Measurements from ENCODE around the gene EXOC3.
"Not testable (repeated sequence)": the region's sequence is repeated elsewhere in the genome, so short reads cannot be mapped to it uniquely, and the experiment has no call there.

The EXOC3 gene

DNA sequence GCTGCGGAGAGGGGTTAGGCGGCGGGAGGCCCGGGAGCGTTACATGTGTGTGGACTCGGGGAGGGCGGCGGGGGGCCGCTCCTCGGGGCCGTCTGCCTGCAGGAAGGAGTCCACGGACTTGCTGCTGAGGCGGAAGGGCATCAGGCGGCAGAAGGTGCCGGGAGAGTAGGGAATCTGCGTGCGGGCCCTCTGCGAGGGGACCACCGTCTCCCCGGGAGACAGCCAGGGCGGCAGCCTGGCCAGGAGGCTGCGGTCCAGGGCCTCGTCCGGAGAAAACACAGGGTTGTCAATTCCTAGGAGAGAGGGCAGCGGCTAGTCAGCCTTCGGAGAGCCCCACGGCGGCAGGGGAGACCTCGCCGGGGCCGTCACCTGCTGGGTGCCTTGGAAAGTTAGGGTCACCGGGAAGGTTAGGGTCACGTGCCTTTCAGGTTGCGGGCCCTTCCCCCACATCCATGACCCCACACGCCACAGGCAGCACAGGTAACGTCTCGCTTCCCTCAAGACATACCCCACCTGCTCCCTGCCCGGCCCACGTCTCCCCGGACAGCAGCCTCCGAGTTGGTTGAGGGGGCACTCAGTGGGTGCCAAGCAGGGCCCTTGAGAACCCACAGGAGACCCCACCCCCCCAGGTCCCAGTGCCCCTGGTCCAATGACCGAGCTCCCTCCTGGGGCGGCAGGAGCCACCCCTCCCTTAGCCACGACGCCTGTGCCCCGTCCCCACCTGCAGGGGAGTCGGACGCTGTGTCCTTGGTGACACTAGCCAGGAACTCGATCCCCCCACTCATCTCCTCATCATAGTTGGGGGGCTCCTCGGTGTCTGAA is 32.1 kb downstream of the EXOC3 start:
- DNase-seq: no peak

DNA sequence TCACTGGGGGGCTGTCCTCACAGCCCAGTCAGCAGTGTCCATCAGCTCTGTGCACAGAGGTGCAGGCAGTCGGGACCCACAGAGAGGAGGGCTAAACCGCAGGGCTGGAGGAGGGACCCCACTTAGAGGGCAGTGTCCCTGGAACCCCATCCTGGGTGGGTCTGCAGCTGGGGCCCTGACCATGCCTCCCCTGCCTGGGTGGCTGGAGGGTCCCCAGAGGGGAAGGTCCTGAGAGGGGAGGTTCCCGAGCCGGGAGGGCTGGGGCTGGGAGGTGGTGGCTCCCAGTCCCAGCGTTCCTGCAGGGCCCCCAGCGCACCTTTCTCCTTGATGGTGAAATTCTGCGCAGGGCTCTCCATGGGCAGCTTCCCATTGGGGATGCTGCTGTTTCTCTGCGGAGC is 32.7 kb downstream of the EXOC3 start:
- DNase-seq: no peak

DNA sequence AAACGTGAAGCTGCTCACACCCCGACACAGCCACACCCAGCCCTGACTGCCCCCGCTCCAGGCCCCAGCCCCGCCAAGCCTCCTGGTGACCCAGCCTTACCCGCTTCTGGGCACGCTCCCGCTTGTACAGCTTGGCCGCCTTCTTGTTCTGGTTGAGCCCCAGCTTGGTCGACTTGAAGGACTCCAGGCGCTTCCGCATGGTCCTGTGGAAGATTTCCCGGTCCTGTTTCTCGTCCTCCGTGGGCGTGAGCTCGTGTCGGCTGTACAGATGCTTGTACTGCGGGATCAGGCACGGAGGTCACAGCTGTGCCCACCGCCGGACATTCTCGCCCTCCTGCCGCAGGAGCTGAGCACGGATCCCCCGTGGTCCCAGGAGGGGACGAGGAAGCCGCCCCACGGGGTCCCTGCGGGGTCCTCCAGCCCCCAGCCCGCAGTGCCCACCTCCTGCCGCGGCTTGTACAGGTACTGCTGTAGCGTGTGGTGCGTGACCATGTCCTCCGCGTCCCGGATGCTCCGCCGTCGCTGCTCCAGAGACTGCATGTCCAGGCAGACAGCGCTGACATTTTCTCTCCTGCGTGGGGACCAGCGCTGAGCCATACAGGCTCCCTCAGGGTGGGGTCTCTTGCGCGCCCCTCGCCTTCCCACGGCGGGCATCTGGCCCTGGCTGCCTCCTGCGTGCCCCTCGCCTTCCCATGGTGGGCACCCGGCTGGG is 33.3 kb downstream of the EXOC3 start:
- no peak for DNase-seq

DNA sequence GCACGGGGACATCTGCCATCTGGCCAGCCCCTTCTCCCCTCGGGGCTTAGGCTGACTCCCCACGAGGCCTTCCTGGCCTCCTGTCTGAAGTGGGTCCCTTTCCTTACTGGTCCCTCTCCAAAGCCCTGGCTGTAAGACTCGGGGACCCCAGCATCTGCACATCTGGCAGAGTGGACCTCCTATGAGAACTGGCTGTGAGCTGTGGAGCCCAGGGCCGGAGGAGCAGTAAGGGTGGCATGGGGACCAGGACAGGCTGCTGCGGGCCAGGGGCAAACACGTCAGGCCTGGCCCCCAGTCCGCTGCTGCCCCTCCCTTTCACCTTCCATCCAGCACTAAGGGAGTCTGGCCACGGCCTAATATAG is 33.8 kb downstream of the EXOC3 start:
- no peak for DNase-seq

DNA sequence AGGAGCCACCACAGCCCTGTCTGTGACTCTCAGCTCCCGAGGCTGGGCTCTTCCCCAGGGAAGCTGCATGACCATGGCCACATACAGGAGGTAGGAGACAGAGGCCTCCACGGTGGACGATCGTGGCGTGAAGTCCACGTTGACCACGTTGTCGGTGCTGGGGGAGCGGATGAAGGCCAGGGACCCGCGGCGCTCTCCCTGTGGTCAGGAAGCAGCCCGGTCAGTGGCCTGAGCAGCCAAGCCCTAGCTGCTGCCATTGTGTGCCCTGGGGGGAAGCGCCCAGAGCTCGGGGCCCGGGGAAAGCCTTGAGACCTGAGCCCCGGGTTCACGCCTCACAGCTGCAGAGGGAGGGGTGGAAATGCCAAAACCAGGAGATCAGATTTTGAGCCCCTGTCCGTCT is 34.3 kb downstream of the EXOC3 start:
- DNase-seq: no peak

DNA sequence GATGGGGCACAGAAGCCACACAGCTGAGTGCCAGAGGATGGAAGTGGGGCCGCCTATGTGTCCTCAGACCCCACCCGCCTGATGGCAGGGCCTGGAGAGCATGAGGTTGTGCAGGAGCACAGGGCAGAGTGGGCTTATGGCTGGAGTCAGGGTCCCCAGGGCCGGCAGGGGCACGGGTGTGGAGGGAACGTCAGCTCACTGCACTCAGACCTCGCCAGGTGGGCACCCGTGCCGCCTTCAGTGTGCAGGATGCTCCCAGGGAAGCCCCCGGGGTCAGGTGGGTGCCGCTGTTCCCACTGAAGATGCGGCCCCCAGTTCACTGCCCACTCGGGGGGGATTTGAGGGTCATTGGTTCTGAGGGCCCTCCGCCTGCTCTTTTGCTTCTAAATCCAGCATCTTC is 34.9 kb downstream of the EXOC3 start:
- DNase-seq: no peak

DNA sequence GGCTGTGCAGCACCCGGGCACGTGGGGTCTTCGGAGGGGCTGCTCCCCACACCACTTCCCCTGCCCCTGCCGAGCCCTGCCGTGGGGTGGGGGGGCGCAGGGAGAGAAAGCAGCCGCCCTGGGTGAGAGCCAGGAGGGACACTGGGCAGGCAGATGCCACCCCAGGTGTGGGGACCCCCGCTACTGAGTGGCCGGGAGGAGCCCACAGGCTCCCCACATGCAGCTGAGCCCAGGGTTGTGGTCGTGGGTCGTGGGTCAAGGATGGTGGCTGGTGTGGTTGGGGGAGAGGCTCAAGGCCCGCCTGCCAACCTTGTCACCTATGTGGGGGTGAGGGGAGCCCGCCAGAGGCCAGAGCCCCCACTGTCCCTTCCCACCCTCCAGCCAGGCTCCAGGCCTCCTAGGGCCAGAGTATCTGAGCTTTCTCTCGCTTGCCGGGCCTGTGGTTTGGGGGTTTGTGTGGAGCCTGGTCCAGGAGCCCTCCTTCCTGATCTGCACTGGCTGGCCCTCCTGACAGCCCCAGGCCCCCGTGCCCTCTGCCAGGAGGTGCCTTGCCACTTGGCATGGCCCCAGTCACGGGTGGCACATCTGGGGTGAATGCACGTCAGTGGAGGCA is 35.5 kb downstream of the EXOC3 start:
- no peak for DNase-seq

DNA sequence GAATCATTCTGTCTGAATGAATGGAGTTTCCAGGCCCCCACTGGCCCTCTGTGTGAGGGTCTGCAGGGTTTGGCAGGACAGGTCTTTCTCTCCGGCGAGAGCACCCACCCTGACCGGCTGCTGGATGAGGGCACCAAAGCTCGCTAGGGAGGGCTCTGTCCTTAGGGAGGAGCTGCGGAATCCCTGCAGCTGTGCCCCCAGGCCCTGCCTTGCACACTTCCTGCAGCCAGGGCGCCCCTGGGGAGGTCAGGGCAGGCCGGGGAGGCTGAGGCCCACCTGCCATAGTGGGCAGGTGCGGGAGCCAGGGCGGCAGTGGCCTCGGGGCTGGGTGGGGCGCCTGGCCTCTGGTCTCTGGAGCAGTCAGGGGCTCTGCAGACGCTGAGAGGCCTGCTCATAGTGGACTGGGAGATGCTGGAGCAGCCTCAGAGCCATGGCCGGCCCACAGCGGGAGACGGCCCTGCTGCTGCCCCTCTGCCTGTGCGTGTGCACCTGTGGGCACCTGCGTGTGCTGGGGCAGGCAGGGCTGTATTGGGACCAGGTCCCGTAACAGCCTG is 36.1 kb downstream of the EXOC3 start:
- DNase-seq: no peak

DNA sequence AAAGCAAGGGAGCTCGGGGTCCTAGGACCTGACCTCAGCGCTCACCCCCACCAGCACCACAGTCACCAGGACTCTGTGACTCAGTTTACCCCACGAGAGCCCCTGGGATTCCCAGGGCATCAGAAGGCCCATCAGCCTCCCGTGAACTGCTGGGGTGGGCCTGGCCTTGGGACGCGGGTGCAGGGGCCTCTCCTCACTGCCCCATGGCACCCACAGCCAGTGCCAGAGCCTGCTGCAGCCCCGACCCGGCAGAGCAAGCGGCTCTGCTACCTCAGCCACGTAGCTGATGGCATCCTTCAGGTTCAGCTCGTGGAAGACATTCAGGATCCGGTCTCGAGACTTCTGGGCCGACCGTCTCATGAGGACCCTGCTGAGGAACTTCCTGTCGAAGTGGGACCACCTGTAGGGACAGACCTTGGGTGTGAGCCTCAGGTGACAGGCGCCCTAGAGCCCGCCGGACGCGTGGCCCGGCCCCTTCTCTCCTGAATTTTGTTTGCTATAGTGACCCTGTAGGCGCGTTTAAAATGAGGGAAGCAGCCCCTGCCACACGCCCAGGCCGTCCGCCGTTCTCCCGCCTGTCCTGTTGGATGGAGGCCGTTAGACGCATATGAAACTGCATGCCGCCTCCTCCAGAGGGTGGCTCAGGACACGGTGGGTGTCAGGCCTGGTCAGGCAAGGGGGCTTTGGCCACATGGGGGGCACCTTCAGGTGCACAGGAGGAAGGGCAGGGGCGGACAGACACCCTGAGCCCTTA is 36.8 kb downstream of the EXOC3 start:
- DNase-seq: no peak

DNA sequence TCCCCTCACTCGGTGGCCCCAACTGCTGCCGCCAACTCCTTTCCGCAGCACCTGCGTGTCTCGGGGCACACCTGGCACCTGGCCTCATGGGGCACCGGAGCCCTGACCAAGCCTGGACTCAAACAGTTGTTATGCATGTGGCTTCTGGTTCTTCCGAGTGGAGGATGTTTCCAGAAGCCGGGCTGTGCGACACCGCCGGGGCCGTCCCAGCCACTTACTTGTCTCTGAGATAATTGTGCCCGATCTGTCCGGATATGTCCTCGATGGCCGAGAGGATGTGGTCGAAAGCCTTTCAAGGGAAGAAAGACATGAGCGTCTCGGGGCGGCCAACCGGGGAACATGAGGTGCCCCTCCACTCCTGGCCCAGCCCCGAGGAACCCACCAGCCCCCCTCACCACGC is 38.4 kb downstream of the EXOC3 start:
- DNase-seq: no peak

DNA sequence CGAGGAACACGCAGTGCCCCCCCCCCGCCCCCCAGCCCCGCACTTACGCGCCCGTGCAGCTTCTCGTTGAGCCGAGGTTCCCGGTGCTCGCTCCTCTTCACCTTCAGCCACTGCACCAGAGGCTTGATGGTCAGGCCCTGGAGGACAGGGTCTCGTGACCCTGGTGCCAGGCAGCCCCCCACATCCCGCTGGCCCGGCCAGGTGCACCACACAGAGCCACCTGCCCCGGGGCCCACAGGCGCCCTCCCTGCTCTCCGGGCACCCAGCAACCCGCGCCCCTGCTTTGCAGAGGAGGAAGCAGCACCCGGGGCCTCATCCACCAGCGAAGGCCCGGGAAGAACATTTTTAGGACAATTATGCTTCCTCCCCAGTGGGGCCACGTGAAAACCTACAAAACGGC is 39.0 kb downstream of the EXOC3 start:
- no peak for DNase-seq

DNA sequence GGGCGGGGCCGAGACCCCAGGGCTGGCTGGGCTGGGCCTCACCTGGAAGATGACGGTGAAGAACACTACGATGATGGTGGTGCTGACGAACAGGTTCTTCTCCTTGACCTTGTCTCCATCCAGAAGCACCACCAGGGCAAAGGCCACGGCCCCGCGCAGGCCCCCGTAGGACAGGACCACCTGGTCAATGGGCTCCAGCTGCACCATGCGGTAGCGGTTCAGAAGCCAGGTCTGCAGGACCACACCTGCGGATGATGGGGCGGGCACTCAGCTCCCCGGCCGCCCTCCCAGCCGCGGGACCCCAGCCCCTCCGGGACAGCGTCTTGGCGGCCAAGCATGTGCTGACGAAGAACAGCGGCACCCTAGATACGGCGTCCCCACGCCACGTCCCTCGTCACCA is 39.5 kb downstream of the EXOC3 start:
- no peak for DNase-seq

DNA sequence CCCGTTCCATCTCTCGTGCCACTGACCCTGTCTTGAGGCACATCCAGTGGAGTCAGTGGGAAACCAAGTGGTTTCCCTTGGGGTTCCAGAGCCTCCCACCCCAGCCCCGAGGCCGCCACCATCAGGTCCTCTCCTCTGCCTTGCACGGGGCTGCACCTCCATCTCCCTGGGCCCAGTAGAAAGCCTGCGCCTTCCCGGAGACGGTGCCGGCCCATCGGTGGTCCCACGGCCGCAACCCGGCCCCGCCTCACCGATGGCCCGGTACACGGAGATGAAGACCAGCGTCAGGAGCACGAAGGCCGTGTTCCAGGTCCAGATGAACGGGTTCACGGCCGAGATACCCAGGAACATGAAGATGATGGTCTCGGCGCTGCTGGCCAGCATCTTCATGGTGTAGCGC is 40.0 kb downstream of the EXOC3 start:
- no peak for DNase-seq

DNA sequence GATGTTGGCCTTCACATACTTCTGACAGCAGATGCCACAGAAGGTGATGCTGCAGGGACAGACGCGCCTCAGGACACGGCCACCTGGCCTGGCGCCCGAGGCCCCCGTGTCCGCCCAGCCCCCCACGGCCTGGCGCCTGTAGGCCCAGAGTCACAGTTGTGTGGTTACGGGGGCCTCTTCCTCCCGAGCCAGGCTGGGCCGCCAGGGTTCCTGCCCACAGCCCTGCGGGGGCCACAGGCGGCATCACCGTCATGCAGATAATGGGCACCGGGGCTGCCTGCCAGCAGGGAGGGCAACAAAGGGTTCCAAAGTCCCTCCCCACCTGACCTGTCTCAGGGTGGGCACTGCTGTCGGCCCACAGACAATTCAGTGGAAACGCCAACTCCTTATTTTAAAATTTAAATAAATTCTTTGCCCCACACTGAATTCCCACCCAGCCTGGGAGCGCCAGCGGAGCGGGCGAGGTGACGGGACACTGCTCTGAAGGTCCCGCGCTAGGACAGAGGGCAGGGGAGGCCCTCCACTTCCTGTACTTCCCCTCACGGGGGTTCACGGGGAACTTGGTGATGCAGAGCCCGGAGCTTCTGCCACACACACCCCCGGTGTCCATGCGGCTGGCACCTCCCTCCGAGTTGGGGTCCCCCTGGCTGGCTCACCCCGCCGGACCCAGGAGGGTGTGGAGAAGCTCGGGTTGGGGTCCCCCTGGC is 40.6 kb downstream of the EXOC3 start:
- no peak for DNase-seq

DNA sequence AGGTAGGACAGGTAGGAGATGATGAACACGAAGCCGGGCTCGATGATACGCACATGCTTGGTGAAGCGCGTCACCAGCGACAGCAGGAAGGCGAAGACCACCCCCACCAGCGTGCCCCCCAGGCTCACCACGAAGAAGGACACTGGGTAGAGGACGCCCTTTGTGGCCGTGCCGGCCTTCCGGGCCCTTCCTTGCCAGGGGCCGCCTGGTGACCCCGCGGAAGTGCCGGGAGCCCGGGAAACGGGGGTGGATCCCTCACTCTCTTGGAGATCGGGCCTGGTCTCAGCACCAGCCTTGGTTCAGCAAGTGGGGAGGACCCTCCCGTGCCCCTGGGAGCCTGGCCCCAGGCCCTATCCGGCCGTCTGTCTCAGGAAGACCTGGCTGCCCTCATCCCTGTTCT is 41.6 kb downstream of the EXOC3 start:
- DNase-seq: no peak

DNA sequence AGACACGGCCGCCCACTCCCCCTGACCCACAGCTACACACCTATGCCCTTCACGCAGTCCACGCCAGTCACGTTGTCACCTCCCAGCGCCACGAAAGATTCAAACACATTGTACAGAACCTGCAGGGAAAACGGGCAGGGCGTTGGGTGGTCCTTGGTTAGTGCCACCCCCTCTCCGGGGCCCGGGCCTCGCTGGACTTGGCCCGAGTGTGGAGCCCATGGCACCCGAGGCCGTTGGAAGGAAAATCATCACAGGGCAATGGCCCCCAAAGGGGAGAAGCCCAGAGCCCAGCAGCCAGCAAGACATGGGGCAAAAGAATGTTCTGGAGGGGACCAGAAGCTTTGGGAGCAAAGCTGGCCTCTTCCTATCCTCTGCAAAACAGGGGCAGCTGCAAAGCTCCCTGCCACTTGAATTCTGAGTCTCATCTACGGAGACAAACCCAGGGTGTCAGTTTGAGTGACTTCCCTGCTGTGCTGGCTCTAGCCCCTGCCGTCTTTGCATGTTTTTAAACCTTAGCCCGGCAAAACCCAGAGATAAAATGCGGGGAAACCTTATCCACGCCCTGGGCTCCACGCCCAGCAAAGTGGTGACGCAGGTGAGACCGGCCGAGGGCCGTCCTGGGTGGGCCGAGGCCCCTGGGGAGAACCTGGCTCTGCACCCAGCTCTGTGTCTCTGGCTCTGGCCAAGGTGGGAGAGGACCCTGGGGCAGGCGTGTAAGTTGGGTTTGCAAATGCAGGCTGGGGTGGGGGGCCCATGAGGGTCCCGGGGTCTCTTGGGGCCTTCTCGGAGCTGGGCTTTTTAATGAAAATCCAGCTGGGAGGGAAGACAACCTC is 42.4 kb downstream of the EXOC3 start:
- no peak for DNase-seq

DNA sequence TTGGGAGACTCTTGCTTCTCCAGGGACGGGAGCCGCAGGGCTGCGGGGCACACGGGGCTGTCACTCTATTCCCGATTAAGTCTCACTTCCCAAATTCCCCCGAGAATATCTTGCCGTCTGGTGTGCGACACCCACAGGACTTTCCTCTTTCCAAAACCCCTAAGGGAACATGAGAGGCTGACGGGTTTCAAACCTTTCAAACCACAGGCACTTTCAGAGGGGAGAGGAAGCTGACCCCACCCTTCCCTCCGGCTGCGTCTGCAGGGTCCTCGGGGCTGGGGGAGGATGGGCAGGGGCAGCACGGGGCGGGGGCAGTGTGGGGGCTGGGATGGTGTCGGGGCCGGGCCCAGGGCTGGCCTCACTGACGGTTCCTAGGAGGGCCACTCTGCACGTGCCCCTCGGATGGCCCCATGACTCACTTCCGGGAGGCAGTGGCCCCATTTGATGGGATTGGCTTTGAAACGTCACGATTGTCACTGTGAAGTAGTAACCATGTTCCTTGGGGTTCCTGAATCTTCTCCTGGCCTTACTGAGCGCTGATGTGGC is 43.0 kb downstream of the EXOC3 start:
- DNase-seq: no peak

DNA sequence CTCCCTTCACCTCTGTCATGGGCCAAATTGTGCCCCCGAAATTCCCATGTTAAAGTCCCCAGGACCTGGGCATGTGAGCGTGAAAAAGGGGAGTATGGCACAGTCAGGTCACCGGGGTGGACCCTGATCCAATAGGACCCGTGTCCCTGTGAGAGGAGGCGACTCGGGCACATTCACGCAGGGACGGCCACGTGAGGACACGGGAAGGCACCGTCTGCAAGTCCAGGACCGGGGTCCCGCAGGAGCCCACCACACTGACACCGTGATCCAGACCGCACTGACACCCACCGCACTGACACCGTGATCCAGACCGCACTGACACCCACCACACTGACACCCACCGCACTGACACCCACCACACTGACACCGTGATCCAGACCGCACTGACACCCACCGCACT is 43.6 kb downstream of the EXOC3 start:
- not testable (repeated sequence) for DNase-seq

DNA sequence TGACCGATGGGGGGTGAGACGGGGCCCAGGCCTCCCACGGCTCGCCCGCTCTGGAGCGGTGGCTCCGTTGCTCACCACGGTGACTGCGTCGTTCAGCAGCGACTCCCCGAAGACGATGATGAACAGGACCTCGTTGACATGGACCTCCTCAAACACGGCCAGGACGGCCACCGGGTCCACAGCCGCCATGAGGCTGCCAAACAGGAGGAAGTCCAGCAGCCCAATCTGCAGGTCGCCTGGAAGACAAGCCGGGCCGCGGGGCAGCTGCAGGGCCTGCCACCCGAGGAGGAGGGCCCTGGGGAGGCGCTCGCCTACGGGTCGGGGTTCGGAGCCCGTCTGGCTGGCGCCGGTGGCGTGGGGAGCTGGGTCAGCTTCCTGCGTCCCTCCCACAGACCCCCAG is 45.3 kb downstream of the EXOC3 start:
- no peak for DNase-seq

DNA sequence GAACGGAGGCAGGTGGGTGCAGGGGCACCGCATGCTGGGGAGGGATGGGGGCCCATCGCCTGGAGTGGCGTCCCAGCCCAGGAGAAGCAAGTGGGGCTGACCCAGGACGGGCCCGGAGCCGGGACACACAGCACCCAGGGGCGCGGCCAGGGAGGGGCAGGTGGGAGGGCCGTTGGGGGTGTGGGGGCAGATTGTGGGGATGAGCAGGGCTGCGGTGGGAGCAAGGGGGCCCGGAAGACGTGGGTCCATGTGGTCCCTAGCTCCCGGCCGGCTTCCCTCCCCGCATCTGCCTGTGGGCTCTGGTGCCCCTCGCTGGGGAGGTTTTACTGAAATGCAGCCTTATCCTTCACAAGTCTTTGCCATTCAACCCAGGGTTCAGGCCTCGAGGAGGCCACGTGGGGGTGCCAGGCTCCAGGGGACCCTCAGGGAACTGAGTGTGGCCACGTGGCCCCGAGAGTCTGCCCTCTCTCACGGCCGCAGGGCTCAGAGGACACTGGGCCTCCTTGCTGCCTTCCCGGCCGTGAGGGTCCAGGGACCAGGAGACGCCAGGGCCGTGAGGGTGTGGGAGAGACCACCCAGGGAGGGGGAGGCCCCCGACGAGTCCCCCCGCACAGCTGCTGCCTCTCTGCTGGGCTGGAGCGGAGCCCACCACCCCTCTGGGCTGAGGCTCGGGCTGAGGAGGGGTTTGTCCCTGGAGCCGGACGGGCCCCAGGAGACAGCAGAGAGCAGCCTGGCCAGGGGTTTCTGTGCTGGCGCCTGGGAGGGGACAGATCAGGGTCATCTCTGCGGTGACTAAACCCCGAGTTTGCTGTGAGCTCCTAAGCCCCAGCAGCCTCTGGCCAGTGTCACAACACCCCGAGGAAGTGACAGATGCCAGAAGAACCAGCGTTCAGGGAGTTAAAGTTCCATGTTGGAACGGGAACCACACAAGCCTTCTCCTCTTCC is 46.0 kb downstream of the EXOC3 start:
- no peak for DNase-seq

Measured in DMS79 (cell line).